DOHH2 (cell line): ENCODE data around the gene ATP8A2.

Experiments used
- EZH2phosphoT487 ChIP-seq: fragments of 200-600 bp; sonication (generic); IDR thresholded peaks from 2 replicates; pipeline ENCODE4 v1.6.1; 2017; ENCODE audit warnings: borderline replicate concordance, mild to moderate bottlenecking, antibody characterized with exemption, low read length, moderate library complexity, mixed read lengths
- TF ChIP-seq, protein P1 (sequence below): fragments of 200-600 bp; sonication (generic); IDR thresholded peaks from one replicate; pipeline ENCODE4 v1.5.1; 2014; ENCODE audit warnings: antibody characterized with exemption, mild to moderate bottlenecking, low read depth, low read length; ENCODE audit not compliant: poor library complexity, severe bottlenecking

DNA sequence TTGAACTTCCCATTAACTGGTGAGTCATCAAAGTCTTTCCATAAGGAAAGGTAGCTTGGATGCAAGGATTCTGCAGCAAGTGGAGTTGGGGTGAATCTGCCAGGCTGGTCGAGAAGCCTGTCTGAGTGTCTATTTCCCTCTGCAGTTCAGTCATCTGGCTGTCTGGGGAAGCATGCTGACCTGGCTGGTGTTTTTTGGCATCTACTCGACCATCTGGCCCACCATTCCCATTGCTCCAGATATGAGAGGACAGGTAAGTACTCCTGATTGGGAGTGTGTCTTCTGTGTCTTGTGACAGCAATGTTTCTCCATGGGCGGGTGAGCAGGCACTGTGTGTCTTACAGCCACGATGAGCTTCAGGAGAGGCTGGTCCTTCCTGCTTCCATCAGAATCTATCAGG lies 490.4 kb downstream of the ATP8A2 start:
- no peak for TF ChIP-seq EZH2phosphoT487
- TF ChIP-seq, protein P1, sequence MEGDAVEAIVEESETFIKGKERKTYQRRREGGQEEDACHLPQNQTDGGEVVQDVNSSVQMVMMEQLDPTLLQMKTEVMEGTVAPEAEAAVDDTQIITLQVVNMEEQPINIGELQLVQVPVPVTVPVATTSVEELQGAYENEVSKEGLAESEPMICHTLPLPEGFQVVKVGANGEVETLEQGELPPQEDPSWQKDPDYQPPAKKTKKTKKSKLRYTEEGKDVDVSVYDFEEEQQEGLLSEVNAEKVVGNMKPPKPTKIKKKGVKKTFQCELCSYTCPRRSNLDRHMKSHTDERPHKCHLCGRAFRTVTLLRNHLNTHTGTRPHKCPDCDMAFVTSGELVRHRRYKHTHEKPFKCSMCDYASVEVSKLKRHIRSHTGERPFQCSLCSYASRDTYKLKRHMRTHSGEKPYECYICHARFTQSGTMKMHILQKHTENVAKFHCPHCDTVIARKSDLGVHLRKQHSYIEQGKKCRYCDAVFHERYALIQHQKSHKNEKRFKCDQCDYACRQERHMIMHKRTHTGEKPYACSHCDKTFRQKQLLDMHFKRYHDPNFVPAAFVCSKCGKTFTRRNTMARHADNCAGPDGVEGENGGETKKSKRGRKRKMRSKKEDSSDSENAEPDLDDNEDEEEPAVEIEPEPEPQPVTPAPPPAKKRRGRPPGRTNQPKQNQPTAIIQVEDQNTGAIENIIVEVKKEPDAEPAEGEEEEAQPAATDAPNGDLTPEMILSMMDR, result no peak
